Measurements from ENCODE around the gene HS6ST1. TPM values are rescaled to one million over a fixed set of nuclear protein-coding genes. Genes with fewer than 3 reads are reported as not detected.

The HS6ST1 gene
- total RNA-seq, 4 donors from 2014 or later: 16.1 to 38.6 (median 26.5) TPM

DNA sequence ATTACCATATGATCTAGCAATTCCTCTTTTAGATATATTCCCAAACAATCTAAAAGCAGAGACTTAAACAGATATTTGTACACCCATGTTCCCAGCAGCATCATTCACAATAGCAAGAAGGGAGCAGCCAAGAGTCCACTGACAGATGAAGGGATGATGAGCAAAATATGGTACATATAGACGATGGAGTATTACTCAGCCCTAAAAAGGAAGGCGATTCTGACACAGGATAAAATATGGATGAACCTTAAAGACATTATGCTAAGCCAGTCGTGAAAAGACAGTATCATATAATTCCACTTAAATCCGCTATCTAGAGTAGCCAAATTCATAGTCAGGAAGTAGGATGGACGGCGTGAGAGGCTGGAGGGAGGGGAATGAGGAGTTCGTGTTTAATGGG lies 20.4 kb downstream of the HS6ST1 start:
- H3K27me3 ChIP-seq: no peaks in the 10 kb centered on the region
- TF ChIP-seq, protein P1, sequence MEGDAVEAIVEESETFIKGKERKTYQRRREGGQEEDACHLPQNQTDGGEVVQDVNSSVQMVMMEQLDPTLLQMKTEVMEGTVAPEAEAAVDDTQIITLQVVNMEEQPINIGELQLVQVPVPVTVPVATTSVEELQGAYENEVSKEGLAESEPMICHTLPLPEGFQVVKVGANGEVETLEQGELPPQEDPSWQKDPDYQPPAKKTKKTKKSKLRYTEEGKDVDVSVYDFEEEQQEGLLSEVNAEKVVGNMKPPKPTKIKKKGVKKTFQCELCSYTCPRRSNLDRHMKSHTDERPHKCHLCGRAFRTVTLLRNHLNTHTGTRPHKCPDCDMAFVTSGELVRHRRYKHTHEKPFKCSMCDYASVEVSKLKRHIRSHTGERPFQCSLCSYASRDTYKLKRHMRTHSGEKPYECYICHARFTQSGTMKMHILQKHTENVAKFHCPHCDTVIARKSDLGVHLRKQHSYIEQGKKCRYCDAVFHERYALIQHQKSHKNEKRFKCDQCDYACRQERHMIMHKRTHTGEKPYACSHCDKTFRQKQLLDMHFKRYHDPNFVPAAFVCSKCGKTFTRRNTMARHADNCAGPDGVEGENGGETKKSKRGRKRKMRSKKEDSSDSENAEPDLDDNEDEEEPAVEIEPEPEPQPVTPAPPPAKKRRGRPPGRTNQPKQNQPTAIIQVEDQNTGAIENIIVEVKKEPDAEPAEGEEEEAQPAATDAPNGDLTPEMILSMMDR (IDR thresholded peaks at IDR 0.05): no peak
- TF ChIP-seq POLR2A (IDR thresholded peaks at IDR 0.05) (no peak), EP300 (IDR thresholded peaks at IDR 0.05; ENCODE audit: low read depth) (no peak), POLR2AphosphoS5 (IDR thresholded peaks at IDR 0.05) (no peak)
- no peak for DNase-seq
- no peak overlapping the region for H3K4me3 ChIP-seq
- no peaks in the 10 kb centered on the region for H3K36me3 ChIP-seq
- intact Hi-C loops (cut with DNase I; ENCODE audit: low total_unique reads) (no loop called here), in situ Hi-C loops (cut with MboI; ENCODE audit: low pct_ligation_motif_present in 1 of 4, low pct_unique_long_range_greater_than_20kb in 1 of 4, low sequenced_read_pairs in 3 of 4) (no loop called here)
- 92 to 97% methylated on average over 7 of the region's 7 CpGs for WGBS, 2 donors (ENCODE audit: low coverage in 1 of 2)
- no peak overlapping the region for H3K27ac ChIP-seq
- H3K4me1 ChIP-seq: peaks cover 16 to 28% (median 17%) of the 10 kb centered on the region in 4 donors
- H3K9me3 ChIP-seq: no peaks in the 10 kb centered on the region

DNA sequence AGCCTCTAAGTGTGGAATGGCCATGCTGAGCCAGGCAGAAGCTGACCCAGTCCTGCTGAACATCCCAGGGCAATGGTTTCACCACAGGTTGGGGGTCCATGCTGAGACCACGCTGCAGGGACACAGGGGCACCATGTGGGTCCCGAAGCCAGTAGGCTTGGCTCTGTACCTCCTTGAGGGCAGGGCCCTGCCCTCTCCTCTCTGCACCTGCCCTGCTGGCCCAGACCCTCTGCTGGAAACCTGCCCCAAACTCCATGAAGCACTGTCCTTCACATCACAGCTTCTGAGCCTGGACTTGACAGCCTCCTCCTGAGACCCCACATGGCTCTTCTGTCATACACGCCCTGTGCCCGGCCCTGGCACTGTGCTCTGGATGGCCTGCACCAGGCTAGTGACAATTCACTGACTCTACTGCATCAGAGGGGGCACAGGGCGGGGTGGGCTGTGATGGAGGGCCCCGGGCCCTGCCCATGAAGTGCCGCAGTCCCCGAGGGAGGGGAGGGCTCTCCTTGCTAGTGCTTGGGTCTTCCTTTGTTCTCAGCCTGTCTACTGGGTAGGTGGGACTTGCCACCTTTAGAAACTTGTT lies 24.7 kb downstream of the HS6ST1 start:
- Histone ChIP-seq H3K36me3 (no peaks in the 10 kb centered on the region), H3K4me1 (peaks cover 0 to 7% (median 1%) of the 10 kb centered on the region in 4 donors), H3K9me3 (no peaks in the 10 kb centered on the region), H3K27ac (no peak overlapping the region), H3K27me3 (no peaks in the 10 kb centered on the region), H3K4me3 (no peak overlapping the region)
- TF ChIP-seq, protein P1 (IDR thresholded peaks at IDR 0.05): no peak
- no peak for TF ChIP-seq POLR2AphosphoS5 (IDR thresholded peaks at IDR 0.05)
- TF ChIP-seq EP300 (IDR thresholded peaks at IDR 0.05; ENCODE audit: low read depth): no peak
- TF ChIP-seq POLR2A (IDR thresholded peaks at IDR 0.05): no peak
- in situ Hi-C loops (cut with MboI; ENCODE audit: low pct_ligation_motif_present in 1 of 4, low pct_unique_long_range_greater_than_20kb in 1 of 4, low sequenced_read_pairs in 3 of 4) (no loop called here), intact Hi-C loops (cut with DNase I; ENCODE audit: low total_unique reads) (no loop called here)
- WGBS, 2 donors (ENCODE audit: low coverage in 1 of 2): 96% methylated on average over 6 of the region's 8 CpGs; no CpG with 5 or more reads in 1 of the 2 donors
- no peak for DNase-seq

DNA sequence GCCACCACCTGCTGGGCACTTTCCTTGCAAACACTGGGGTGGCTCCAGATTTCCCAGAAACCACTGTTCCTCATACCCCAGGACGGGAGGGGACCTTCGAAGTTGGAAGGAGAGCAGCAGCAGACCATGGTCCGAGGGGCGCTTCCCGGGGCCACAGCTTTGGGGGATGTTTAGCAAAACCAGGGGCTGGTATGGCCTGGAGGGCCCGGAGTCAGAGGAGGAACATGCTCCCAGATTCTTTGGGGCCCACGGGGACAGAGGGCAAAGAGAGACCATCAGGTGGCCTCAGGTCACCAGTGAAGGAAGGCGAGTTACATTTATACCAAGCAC lies 25.3 kb downstream of the HS6ST1 start:
- no peak for TF ChIP-seq POLR2AphosphoS5 (IDR thresholded peaks at IDR 0.05)
- TF ChIP-seq, protein P1 (IDR thresholded peaks at IDR 0.05): no peak
- TF ChIP-seq POLR2A (IDR thresholded peaks at IDR 0.05): no peak
- TF ChIP-seq EP300 (IDR thresholded peaks at IDR 0.05; ENCODE audit: low read depth): no peak
- H3K4me1 ChIP-seq: peaks cover 0 to 7% (median 1%) of the 10 kb centered on the region in 4 donors
- H3K27ac ChIP-seq: no peak overlapping the region
- no peaks in the 10 kb centered on the region for H3K27me3 ChIP-seq
- intact Hi-C loops (cut with DNase I; ENCODE audit: low total_unique reads) (no loop called here), in situ Hi-C loops (cut with MboI; ENCODE audit: low pct_ligation_motif_present in 1 of 4, low pct_unique_long_range_greater_than_20kb in 1 of 4, low sequenced_read_pairs in 3 of 4) (no loop called here)
- WGBS, 2 donors (ENCODE audit: low coverage in 1 of 2): 89% methylated on average over 8 of the region's 8 CpGs; no CpG with 5 or more reads in 1 of the 2 donors
- H3K36me3 ChIP-seq: no peaks in the 10 kb centered on the region
- no peaks in the 10 kb centered on the region for H3K9me3 ChIP-seq
- no peak overlapping the region for H3K4me3 ChIP-seq
- DNase-seq: no peak

DNA sequence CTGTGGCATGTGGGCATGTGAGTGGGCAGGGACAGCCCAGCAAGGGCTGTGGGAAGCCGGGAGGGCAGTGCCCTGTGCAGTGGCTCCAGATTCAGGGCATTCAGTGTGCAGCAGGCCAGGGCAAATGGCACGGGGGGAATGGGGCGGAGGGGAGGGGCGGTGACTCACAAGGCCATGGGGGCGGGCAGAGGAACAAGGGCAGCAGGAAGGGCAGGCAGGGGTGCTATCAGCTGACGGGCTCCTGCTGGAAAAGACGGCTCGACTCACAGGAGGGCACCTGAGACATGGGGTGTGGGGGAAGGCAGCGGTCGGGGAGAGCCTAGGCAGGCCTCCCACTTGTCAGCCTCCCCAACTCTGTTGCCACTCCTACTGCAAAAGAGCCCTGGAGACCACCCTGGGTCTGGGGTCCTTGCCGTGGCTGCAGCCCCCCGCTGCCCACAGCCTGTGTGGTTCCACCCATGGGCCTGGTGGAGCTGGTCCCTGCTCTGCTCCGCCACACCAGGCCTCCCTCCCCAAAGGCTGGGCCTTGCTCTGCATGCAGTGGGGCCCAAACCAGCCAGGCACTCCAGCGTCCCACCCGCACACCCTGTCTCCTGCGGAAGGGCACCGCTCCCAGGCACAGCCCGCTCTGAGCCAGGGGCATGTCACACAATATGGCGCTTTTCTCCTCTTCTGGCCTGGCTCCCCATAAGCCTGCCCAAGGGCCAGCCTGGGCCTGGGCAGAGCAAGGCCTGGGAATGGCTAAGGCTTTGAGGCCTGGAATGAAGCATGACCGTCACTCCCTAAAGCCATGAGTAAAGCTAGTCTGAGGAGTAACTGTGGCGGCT lies 25.9 kb downstream of the HS6ST1 start:
- Histone ChIP-seq H3K4me1 (peaks cover 0 to 7% (median 1%) of the 10 kb centered on the region in 4 donors), H3K27me3 (no peaks in the 10 kb centered on the region), H3K27ac (no peak overlapping the region), H3K9me3 (no peaks in the 10 kb centered on the region), H3K4me3 (no peak overlapping the region), H3K36me3 (no peaks in the 10 kb centered on the region)
- DNase-seq: no peak
- intact Hi-C loops (cut with DNase I; ENCODE audit: low total_unique reads) (no loop called here), in situ Hi-C loops (cut with MboI; ENCODE audit: low pct_ligation_motif_present in 1 of 4, low pct_unique_long_range_greater_than_20kb in 1 of 4, low sequenced_read_pairs in 3 of 4) (no loop called here)
- TF ChIP-seq, protein P1 (IDR thresholded peaks at IDR 0.05): no peak
- TF ChIP-seq EP300 (IDR thresholded peaks at IDR 0.05; ENCODE audit: low read depth) (no peak), POLR2A (IDR thresholded peaks at IDR 0.05) (no peak), POLR2AphosphoS5 (IDR thresholded peaks at IDR 0.05) (no peak)
- 88% methylated on average over 21 of the region's 21 CpGs; no CpG with 5 or more reads in 1 of the 2 donors for WGBS, 2 donors (ENCODE audit: low coverage in 1 of 2)
